Subcutaneous adipose tissue (tissue), 4 donors: ENCODE measurements around the gene KLK12. TPM values are rescaled to one million over a fixed set of nuclear protein-coding genes. Genes with fewer than 3 reads are reported as not detected.

Experiments
- CTCF ChIP-seq: fragments of 450-650 bp; IDR thresholded peaks from one replicate; pipeline ENCODE4 v1.5.1; 2016; ENCODE audit warnings: low read depth, mild to moderate bottlenecking, control low read depth, antibody characterized with exemption, moderate library complexity
- total RNA-seq, 4 donors: library from RNA; depleted of rRNA; stranded (reverse); fragments of >200 nt; gene quantifications; one replicate each; pipeline ENCODE4 v1.1.0, GENCODE V29; 2016

KLK12 gene
- total RNA-seq, 4 donors from 2014 or later = not detected

- no peak for TF ChIP-seq CTCF
These were observed 27.3 kb downstream of the KLK12 start for GRCh38 chr19:51007488-51007887.

GRCh38 chr19:51006406-51006805 lies 28.4 kb downstream of the KLK12 start:
- no peak for TF ChIP-seq CTCF

- TF ChIP-seq CTCF = no peak
These were observed 29.6 kb downstream of the KLK12 start for GRCh38 chr19:51005248-51005647.

- no peak for TF ChIP-seq CTCF
These were observed 31.5 kb downstream of the KLK12 start for GRCh38 chr19:51003316-51003715.

GRCh38 chr19:51002542-51003311 lies 32.1 kb downstream of the KLK12 start:
- no peak for TF ChIP-seq CTCF

- no peak for TF ChIP-seq CTCF
These were observed 32.7 kb downstream of the KLK12 start for GRCh38 chr19:51002089-51002532.

GRCh38 chr19:51001515-51001914 lies 33.3 kb downstream of the KLK12 start, which contains the start of gene KLK8:
TSS of gene KLK8 (minus strand) at chr19:51001604. CDS start at chr19:51001167, 437 bp downstream.
- no peak for TF ChIP-seq CTCF
